HCT116 (cell line): ENCODE measurements around the gene ZBTB7C. TPM values are rescaled to one million over a fixed set of nuclear protein-coding genes. Genes with fewer than 3 reads are reported as not detected.

Source experiments
- ATAC-seq: fragments of 200-7000 bp; cut with Tn5 transposase; 2 replicates; pipeline ENCODE4 v1.9.1; 2020; ENCODE audit warnings: mild to moderate bottlenecking, moderate library complexity
- BruUV-seq: library from RNA; stranded (reverse); fragments of 400-500 nt; replicated peaks from 2 replicates; lab custom pipeline; 2021; lab: Mats Ljungman, UMichigan
- CTCF ChIA-PET: fragments of 300-600 bp; sonication (Branson Sonifier 250); formaldehyde crosslinking; loops from one replicate; lab custom pipeline; 2021; ENCODE audit warnings: antibody characterized with exemption; lab: Charles Lee
- POLR2A ChIA-PET: fragments of 300-600, 350-600 bp; sonication (Branson Sonifier 250); formaldehyde crosslinking; loops from one replicate; lab custom pipeline; 2021; ENCODE audit warnings: antibody characterized with exemption; lab: Charles Lee
- RAD21 ChIA-PET, 2 experiments: fragments of 300-600 bp; sonication (Branson Sonifier 250); formaldehyde crosslinking; loops; one replicate each; lab custom pipeline; 2023; ENCODE audit warnings: low total read pairs in 2 of 2; ENCODE audit not compliant: uncharacterized antibody in 2 of 2, unreplicated experiment in 2 of 2, low non-redundant PET in 1 of 2; lab: Charles Lee
- DNase-seq: peaks from one replicate; pipeline ENCODE4 v3.0.0-alpha.2; 2010; ENCODE audit warnings: low read depth, low spot score
- H2AFZ ChIP-seq: fragments of 200-600 bp; shearing (Covaris generic), sonication (generic); 2 replicates; pipeline ENCODE4 v1.6.1; 2017; ENCODE audit warnings: low read depth, mixed run types, mixed read lengths, antibody characterized with exemption, low read length; ENCODE audit not compliant: poor library complexity, severe bottlenecking
- H3K27ac ChIP-seq: 2 replicates; pipeline ENCODE4 v1.5.1; 2012; ENCODE audit warnings: low read depth, low read length
- H3K27me3 ChIP-seq: fragments of 200-600 bp; sonication (generic); 2 replicates; pipeline ENCODE4 v1.6.1; 2016; ENCODE audit warnings: mixed run types, low read length, mixed read lengths; ENCODE audit not compliant: insufficient read depth
- H3K36me3 ChIP-seq, 2 experiments: fragments of 200-500 bp in 1 of 2; fragments of 200-600 bp in 1 of 2; sonication (Bioruptor generic) in 1 of 2; sonication (generic) in 1 of 2; 2 replicates each; pipeline versions ENCODE4 v1.5.1 to v1.6.1; 2014 to 2016; ENCODE audit warnings: low read length in 2 of 2, inconsistent platforms in 1 of 2, mixed read lengths in 1 of 2, mixed run types in 1 of 2; ENCODE audit not compliant: insufficient read depth in 2 of 2, control insufficient read depth in 1 of 2
- H3K4me1 ChIP-seq, 2 experiments: fragments of 200-600 bp in 1 of 2; sonication (generic) in 1 of 2; 2 replicates each; pipeline versions ENCODE4 v1.5.1 to v1.6.1; 2012 to 2017; ENCODE audit warnings: low read length in 2 of 2, inconsistent platforms in 1 of 2, mild to moderate bottlenecking in 1 of 2, mixed read lengths in 1 of 2, mixed run types in 1 of 2, moderate library complexity in 1 of 2; ENCODE audit not compliant: insufficient read depth in 2 of 2, control insufficient read depth in 1 of 2
- H3K4me2 ChIP-seq: fragments of 200-600 bp; sonication (generic); 2 replicates; pipeline ENCODE4 v1.6.1; 2017; ENCODE audit warnings: mixed run types, low read length, mixed read lengths
- H3K4me3 ChIP-seq, 2 experiments: fragments of 200-600 bp in 1 of 2; sonication (generic) in 1 of 2; replicated peaks in 1 of 2; 2 replicates each; pipeline ENCODE4 v1.5.1; 2011 to 2016; ENCODE audit warnings: low read length in 2 of 2, control low read depth in 1 of 2, low read depth in 1 of 2, mild to moderate bottlenecking in 1 of 2, mixed read lengths in 1 of 2, mixed run types in 1 of 2
- H3K79me2 ChIP-seq: fragments of 200-600 bp; sonication (generic); 2 replicates; pipeline ENCODE4 v1.6.1; 2017; ENCODE audit warnings: mild to moderate bottlenecking, mixed run types, low read length, moderate library complexity, mixed read lengths; ENCODE audit not compliant: insufficient read depth
- H3K9ac ChIP-seq: fragments of 200-600 bp; sonication (generic); 2 replicates; pipeline ENCODE4 v1.6.1; 2016; ENCODE audit warnings: low read length, mixed read lengths
- H3K9me2 ChIP-seq: fragments of 200-600 bp; sonication (generic), shearing (Covaris generic); 2 replicates; pipeline ENCODE4 v1.6.1; 2017; ENCODE audit warnings: mixed run types, mild to moderate bottlenecking, moderate library complexity; ENCODE audit not compliant: insufficient read depth
- H3K9me3 ChIP-seq, 2 experiments: fragments of 200-500 bp in 1 of 2; fragments of 200-600 bp in 1 of 2; sonication (Bioruptor generic) in 1 of 2; sonication (generic) in 1 of 2; 2 replicates each; pipeline ENCODE4 v1.6.1; 2014 to 2017; ENCODE audit warnings: low read length in 2 of 2, mixed read lengths in 2 of 2, inconsistent platforms in 1 of 2, low read depth in 1 of 2, mild to moderate bottlenecking in 1 of 2, mixed run types in 1 of 2, moderate library complexity in 1 of 2; ENCODE audit not compliant: control insufficient read depth in 1 of 2, insufficient read depth in 1 of 2
- H4K20me1 ChIP-seq: fragments of 200-600 bp; sonication (generic), shearing (Covaris generic); 2 replicates; pipeline ENCODE4 v1.6.1; 2017; ENCODE audit warnings: mixed run types, mild to moderate bottlenecking, moderate library complexity; ENCODE audit not compliant: insufficient read depth
- ATF3 ChIP-seq: IDR thresholded peaks from 2 replicates; pipeline ENCODE4 v1.6.1; 2012
- CBX3 ChIP-seq: IDR thresholded peaks from 2 replicates; pipeline ENCODE4 v1.6.1; 2012; ENCODE audit warnings: low read depth
- CEBPB ChIP-seq: IDR thresholded peaks from 2 replicates; pipeline ENCODE4 v1.6.1; 2012; ENCODE audit warnings: low read depth
- CTCF ChIP-seq, 3 experiments: fragments of 200-600 bp in 1 of 3; sonication (generic) in 1 of 3; IDR thresholded peaks in 2 of 3; conservative IDR thresholded peaks in 1 of 3; 2 replicates each; pipeline ENCODE4 v1.5.1; 2012 to 2017; ENCODE audit warnings: low read depth in 2 of 3, low read length in 2 of 3, antibody characterized with exemption in 1 of 3, borderline replicate concordance in 1 of 3, control low read depth in 1 of 3, mild to moderate bottlenecking in 1 of 3, mixed read lengths in 1 of 3, mixed run types in 1 of 3, moderate library complexity in 1 of 3; ENCODE audit not compliant: insufficient read depth in 1 of 3
- EZH2 ChIP-seq: fragments of 200-600 bp; sonication (generic); IDR thresholded peaks from 2 replicates; pipeline ENCODE4 v1.6.1; 2017; ENCODE audit warnings: antibody characterized with exemption, mixed run types
- EZH2phosphoT487 ChIP-seq: fragments of 200-600 bp; IDR thresholded peaks from 2 replicates; pipeline ENCODE4 v1.6.1; 2018; ENCODE audit warnings: antibody characterized with exemption, borderline replicate concordance
- FOSL1 ChIP-seq: IDR thresholded peaks from 2 replicates; pipeline ENCODE4 v1.6.1; 2012; ENCODE audit warnings: low read depth
- JUND ChIP-seq: IDR thresholded peaks from 2 replicates; pipeline ENCODE4 v1.6.1; 2012
- POLR2A ChIP-seq: IDR thresholded peaks from 2 replicates; pipeline ENCODE4 v1.7.0; 2011; ENCODE audit warnings: borderline replicate concordance; ENCODE audit not compliant: insufficient read depth, insufficient read length; ENCODE audit errors: extremely low read depth
- RAD21 ChIP-seq: IDR thresholded peaks from 2 replicates; pipeline ENCODE4 v1.6.1; 2012; ENCODE audit warnings: low read depth, mild to moderate bottlenecking
- SIN3A ChIP-seq: IDR thresholded peaks from 2 replicates; pipeline ENCODE4 v1.6.1; 2012; ENCODE audit warnings: low read depth
- SP1 ChIP-seq: IDR thresholded peaks from 2 replicates; pipeline ENCODE4 v1.6.1; 2012; ENCODE audit warnings: low read depth
- SRF ChIP-seq: IDR thresholded peaks from 2 replicates; pipeline ENCODE4 v1.6.1; 2012; ENCODE audit warnings: low read depth
- TCF7L2 ChIP-seq: IDR thresholded peaks from 2 replicates; pipeline ENCODE4 v1.7.0; 2011; ENCODE audit warnings: borderline replicate concordance, inconsistent platforms; ENCODE audit not compliant: insufficient read depth, insufficient read length; ENCODE audit errors: extremely low read depth
- ZFX ChIP-seq: fragments of 450-650 bp; IDR thresholded peaks from 2 replicates; pipeline ENCODE4 v1.6.1; 2017
- ZNF274 ChIP-seq: fragments of 200-500 bp; sonication (Bioruptor generic); IDR thresholded peaks from 2 replicates; pipeline ENCODE4 v1.6.1; 2014; ENCODE audit warnings: mild to moderate bottlenecking, low read depth, low read length, inconsistent platforms
- intact Hi-C: fragments of 100-400 bp; cut with micrococcal nuclease; formaldehyde crosslinking; loops from 2 replicates; pipeline ENCODE4 v1.10.0; 2022
- total RNA-seq: library from RNA; stranded (reverse); gene quantifications from one replicate; pipeline ENCODE4 v1.2.1, GENCODE V29; 2021; ENCODE audit not compliant: unreplicated experiment

ZBTB7C gene
- total RNA-seq, 1 experiment from 2014 or later, result 0.37 TPM

- no peaks in the 10 kb centered on the region for H3K79me2 ChIP-seq
- H3K9ac ChIP-seq, result no peak overlapping the region
- ATAC-seq, result no peak
- no peak overlapping the region for H3K4me3 ChIP-seq
- no peaks in the 10 kb centered on the region for H3K27me3 ChIP-seq
- no TSS peak for BruUV-seq
- no peaks in the 10 kb centered on the region for H3K4me1 ChIP-seq
- H3K27ac ChIP-seq, result no peak overlapping the region
- no peak overlapping the region for H2AFZ ChIP-seq
- TF ChIP-seq SP1, result no peak
- no peak for TF ChIP-seq FOSL1
- no peak for TF ChIP-seq TCF7L2
- no peak for TF ChIP-seq SRF
- TF ChIP-seq ZFX, result no peak
- TF ChIP-seq CBX3, result no peak
- TF ChIP-seq JUND, result no peak
- TF ChIP-seq POLR2A, result no peak
- TF ChIP-seq RAD21, result no peak
- no peak for TF ChIP-seq EZH2phosphoT487
- TF ChIP-seq CTCF (IDR thresholded peaks at IDR 0.05 in 2 of 3, conservative IDR thresholded peaks at IDR 0.05 in 1 of 3; ENCODE audit: borderline replicate concordance in 1 of 3, insufficient read depth in 1 of 3, low read depth in 2 of 3, low read length in 2 of 3), result no peak
- no peak for TF ChIP-seq EZH2
- TF ChIP-seq ZNF274, result no peak
- TF ChIP-seq CEBPB, result no peak
- no peak for TF ChIP-seq ATF3
- no peak for TF ChIP-seq SIN3A
- CTCF ChIA-PET, result no interaction called here
- no peaks in the 10 kb centered on the region for H3K9me3 ChIP-seq
- H3K36me3 ChIP-seq, result no peaks in the 10 kb centered on the region
- intact Hi-C loops, result no loop called here
- no peak overlapping the region for H3K4me2 ChIP-seq
- no peak for DNase-seq
- no peaks in the 10 kb centered on the region for H3K9me2 ChIP-seq
- POLR2A ChIA-PET, result no interaction called here
- RAD21 ChIA-PET, result no interaction called here
- H4K20me1 ChIP-seq, result no peaks in the 10 kb centered on the region
These were observed 88.1 kb downstream of the ZBTB7C start for GRCh38 chr18:48321121-48321520.
